Stomach (tissue), 9 donors: ENCODE results near the gene SLITRK3. TPM values are rescaled to one million over a fixed set of nuclear protein-coding genes. Genes with fewer than 3 reads are reported as not detected.

Source experiments
- DNase-seq, 2 donors: peaks; one replicate each; pipeline versions ENCODE4 v3.0.0 to v3.0.0-alpha.2; 2013 to 2019
- H3K27ac ChIP-seq, 5 donors: fragments of 200-600 bp in 4 of 5; sonication (generic) in 4 of 5; one replicate each; pipeline ENCODE4 v1.5.1; 2013 to 2019; ENCODE audit warnings: mild to moderate bottlenecking in 1 of 5, moderate library complexity in 1 of 5
- H3K27me3 ChIP-seq, 3 donors: fragments of 200-600 bp; sonication (generic); one replicate each; pipeline ENCODE4 v1.5.1; 2017 to 2019; ENCODE audit warnings: mixed run types in 1 of 3
- H3K36me3 ChIP-seq, 4 donors: fragments of 200-600 bp; sonication (generic); 1 replicate in 3 of 4; 2 replicates in 1 of 4; pipeline ENCODE4 v1.5.1; 2016 to 2019
- H3K4me1 ChIP-seq, 4 donors: fragments of 200-600 bp; sonication (generic); one replicate each; pipeline ENCODE4 v1.5.1; 2016 to 2019
- H3K4me3 ChIP-seq, 4 donors: fragments of 200-600 bp; sonication (generic) in 3 of 4; one replicate each; pipeline ENCODE4 v1.5.1; 2016 to 2019; ENCODE audit warnings: mild to moderate bottlenecking in 1 of 4
- H3K9me3 ChIP-seq, 4 donors: fragments of 200-600 bp; sonication (generic); one replicate each; pipeline ENCODE4 v1.5.1; 2016 to 2019
- EP300 ChIP-seq: sonication (generic); formaldehyde crosslinking; IDR thresholded peaks from one replicate; pipeline ENCODE4 v1.6.1; 2017; ENCODE audit warnings: antibody characterized with exemption
- POLR2A ChIP-seq, 4 donors: fragments of 450-650 bp; IDR thresholded peaks; one replicate each; pipeline ENCODE4 v1.6.1; 2016; ENCODE audit warnings: antibody characterized with exemption in 4 of 4, control low read depth in 2 of 4, mild to moderate bottlenecking in 1 of 4, moderate library complexity in 1 of 4
- POLR2AphosphoS5 ChIP-seq, 3 donors: sonication (generic); formaldehyde crosslinking; IDR thresholded peaks; one replicate each; pipeline ENCODE4 v1.6.1; 2016; ENCODE audit warnings: antibody characterized with exemption in 3 of 3
- WGBS, 5 donors: extraction: QIAGEN DNeasy Blood & Tissue Kit in 3 of 5; methylation state at CpG; one replicate each; pipeline versions ENCODE4 v1.1.5 to v1.1.7; 2013 to 2018; 5-methylcytosine and 5-hydroxymethylcytosine counted together
- intact Hi-C: fragments of 100-400 bp; cut with DNase I; formaldehyde crosslinking; loops from one replicate; pipeline ENCODE4 v1.15.1; 2023; ENCODE audit warnings: low total_unique reads
- polyA plus RNA-seq, 3 donors: library from polyadenylated mRNA; stranded (reverse); fragments of 200-250 nt; gene quantifications; one replicate each; pipeline ENCODE4 v1.2.3, GENCODE V29; 2013
- total RNA-seq, 5 donors: library from RNA; depleted of rRNA; stranded (reverse); fragments of >200 nt; gene quantifications; one replicate each; pipeline versions ENCODE4 v1.1.0 to v1.2.3, GENCODE V29; 2014 to 2016
- TF ChIP-seq, protein P1 (sequence below), 7 experiments: fragments of 450-650 bp in 4 of 7; fragments of 200-600 bp in 3 of 7; sonication (generic) in 3 of 7; IDR thresholded peaks; one replicate each; pipeline ENCODE4 v1.5.1; 2016 to 2019; ENCODE audit warnings: antibody characterized with exemption in 7 of 7, control low read depth in 2 of 7, mild to moderate bottlenecking in 1 of 7
- donor health status: healthy with polysubstance abuse.
- donor health status: Bipolar disorder and iron deficiency.
- donor health status: healthy.

SLITRK3 gene
- total and polyA plus RNA-seq, 8 donors, result 0.06 to 2.6 (median 0.60) TPM; not detected in 4

DNA sequence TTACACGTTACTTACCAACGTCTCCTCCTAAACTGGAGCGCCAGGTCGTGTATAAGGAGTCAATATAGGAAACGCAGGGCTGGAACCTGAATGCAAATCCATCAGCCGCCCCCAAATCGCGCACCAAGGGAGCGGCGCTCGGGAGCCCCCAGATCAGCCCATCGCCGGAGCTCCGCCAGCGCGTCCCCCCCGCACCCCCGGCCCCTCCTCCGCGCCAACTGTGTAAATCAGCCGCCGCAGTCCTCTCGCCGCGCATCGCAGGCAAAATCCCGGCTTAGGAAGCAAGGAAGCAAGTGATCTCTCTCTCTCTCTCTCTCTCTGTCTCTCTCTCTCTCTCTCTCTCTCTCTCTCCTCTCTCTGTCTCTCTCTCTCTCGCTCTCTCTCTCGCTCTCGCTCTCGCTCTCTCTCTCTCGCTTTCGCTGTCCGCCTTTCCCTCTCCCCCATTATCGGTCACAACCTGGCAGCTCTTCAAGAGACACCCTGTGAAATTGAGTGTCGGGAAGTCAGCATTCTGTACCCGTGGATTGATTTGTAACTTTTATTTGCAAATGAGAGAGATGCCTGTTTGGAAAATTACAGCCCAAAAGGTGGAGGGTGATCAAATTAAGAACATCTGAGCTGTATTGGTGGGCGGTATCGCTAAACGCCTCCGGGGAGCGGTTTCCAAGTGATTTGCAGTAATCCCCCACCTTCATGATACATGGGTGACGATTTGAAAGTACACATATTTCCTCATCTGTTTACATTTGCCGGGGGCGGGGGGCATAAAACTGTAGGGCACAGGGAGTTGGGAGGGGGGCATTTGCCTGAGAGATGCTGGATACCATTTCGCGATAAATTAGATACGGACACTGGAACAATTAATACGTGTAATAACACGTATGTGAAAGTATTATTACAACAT is 645 bp upstream of the SLITRK3 start:
- no peaks in the 10 kb centered on the region for H3K9me3 ChIP-seq
- peak overlapping the region in 1 of 5 donors; percentile 41 for H3K27ac ChIP-seq
- peaks cover 4 to 89% (median 62%) of the 10 kb centered on the region in 3 donors for H3K27me3 ChIP-seq
- no peaks in the 10 kb centered on the region for H3K36me3 ChIP-seq
- TF ChIP-seq, protein P1, sequence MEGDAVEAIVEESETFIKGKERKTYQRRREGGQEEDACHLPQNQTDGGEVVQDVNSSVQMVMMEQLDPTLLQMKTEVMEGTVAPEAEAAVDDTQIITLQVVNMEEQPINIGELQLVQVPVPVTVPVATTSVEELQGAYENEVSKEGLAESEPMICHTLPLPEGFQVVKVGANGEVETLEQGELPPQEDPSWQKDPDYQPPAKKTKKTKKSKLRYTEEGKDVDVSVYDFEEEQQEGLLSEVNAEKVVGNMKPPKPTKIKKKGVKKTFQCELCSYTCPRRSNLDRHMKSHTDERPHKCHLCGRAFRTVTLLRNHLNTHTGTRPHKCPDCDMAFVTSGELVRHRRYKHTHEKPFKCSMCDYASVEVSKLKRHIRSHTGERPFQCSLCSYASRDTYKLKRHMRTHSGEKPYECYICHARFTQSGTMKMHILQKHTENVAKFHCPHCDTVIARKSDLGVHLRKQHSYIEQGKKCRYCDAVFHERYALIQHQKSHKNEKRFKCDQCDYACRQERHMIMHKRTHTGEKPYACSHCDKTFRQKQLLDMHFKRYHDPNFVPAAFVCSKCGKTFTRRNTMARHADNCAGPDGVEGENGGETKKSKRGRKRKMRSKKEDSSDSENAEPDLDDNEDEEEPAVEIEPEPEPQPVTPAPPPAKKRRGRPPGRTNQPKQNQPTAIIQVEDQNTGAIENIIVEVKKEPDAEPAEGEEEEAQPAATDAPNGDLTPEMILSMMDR (IDR thresholded peaks at IDR 0.05), result no peak
- TF ChIP-seq POLR2AphosphoS5 (IDR thresholded peaks at IDR 0.05) (no peak), POLR2A (IDR thresholded peaks at IDR 0.05) (no peak), EP300 (no peak)
- peaks cover 16 to 51% (median 38%) of the 10 kb centered on the region in 4 donors for H3K4me1 ChIP-seq
- intact Hi-C loops, result no loop called here
- DNase-seq, result peak in 1 of 2 donors; percentile 62
- 2 to 10% (median 5%) methylated on average over 46 to 50 of the region's 50 CpGs for WGBS, 5 donors
- peak overlapping the region; percentile 42 to 51 (median 46) for H3K4me3 ChIP-seq

DNA sequence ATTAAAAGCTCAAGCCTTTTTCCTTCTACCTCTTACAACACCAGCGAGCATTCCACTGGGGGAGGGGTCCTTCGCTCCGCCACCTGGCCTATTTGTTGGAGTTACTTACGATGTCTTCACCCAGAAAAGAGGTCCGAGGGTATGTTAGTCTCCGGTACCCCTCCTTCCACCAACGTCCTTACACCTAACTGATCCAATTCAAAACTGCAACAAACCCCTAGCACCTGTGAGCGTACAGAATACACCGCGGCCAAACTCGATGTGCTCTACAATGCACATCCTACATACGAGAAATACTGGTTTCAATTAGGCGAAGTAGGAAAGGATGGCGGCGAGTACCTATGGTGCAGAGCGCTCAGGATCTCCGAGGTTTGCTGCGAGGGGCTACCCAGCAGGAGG is 944 bp downstream of the SLITRK3 start:
- peak in 1 of 2 donors; percentile 40 for DNase-seq
- H3K4me3 ChIP-seq, result peak overlapping the region; percentile 42 to 51 (median 46)
- no peak overlapping the region for H3K27ac ChIP-seq
- no peaks in the 10 kb centered on the region for H3K36me3 ChIP-seq
- TF ChIP-seq POLR2AphosphoS5 (IDR thresholded peaks at IDR 0.05) (no peak), POLR2A (IDR thresholded peaks at IDR 0.05) (no peak), EP300 (no peak)
- TF ChIP-seq, protein P1 (IDR thresholded peaks at IDR 0.05), result no peak
- peaks cover 4 to 76% (median 57%) of the 10 kb centered on the region in 3 donors for H3K27me3 ChIP-seq
- H3K4me1 ChIP-seq, result peaks cover 16 to 51% (median 38%) of the 10 kb centered on the region in 4 donors
- no peaks in the 10 kb centered on the region for H3K9me3 ChIP-seq
- 5 to 11% (median 8%) methylated on average over 16 to 18 of the region's 18 CpGs for WGBS, 5 donors
- intact Hi-C loops, result no loop called here

DNA sequence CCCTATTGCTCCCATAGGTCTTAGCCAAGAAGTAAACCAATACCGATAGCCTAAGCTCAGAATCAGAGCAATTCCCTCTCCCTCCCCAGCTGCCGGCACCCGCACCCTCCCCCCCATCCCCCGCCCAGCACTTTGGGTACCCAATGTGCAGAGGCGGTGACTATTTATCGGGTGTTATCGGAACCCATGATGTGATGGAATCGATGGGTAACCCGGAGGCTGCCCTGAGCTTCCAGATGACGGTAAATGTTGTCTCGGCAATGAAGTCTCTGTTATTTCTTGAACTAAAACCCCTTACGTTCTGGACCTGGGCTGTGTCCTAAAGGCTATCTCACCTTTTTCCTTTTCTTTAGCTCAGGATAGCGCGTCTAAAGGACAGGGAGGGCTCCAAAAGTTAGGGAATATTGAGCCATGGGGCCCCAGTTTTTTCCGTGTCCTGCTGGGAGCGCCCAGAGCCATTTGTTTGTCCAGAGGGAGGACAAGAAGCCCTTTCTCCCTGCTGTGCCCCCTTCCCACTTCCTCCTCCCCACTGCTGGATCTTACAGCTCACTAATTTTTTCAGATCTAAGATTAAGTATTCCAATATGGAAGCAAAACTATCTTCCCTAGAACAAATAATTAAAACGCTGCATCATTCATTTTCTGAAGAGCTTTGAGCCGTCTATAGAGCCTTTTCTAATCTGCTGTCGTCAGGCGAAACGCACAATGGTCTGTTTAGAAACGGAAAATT is 1.5 kb downstream of the SLITRK3 start:
- intact Hi-C loops, result no loop called here
- peak overlapping the region; percentile 42 to 51 (median 46) for H3K4me3 ChIP-seq
- peaks cover 4 to 72% (median 57%) of the 10 kb centered on the region in 3 donors for H3K27me3 ChIP-seq
- no peaks in the 10 kb centered on the region for H3K9me3 ChIP-seq
- DNase-seq, result peak in 1 of 2 donors; percentile 15
- H3K4me1 ChIP-seq, result peaks cover 16 to 51% (median 38%) of the 10 kb centered on the region in 4 donors
- no peak for TF ChIP-seq EP300
- TF ChIP-seq, protein P1 (IDR thresholded peaks at IDR 0.05), result no peak
- no peak for TF ChIP-seq POLR2A (IDR thresholded peaks at IDR 0.05)
- TF ChIP-seq POLR2AphosphoS5 (IDR thresholded peaks at IDR 0.05), result no peak
- H3K36me3 ChIP-seq, result no peaks in the 10 kb centered on the region
- WGBS, 5 donors, result 5 to 8% (median 6%) methylated on average over 22 of the region's 22 CpGs
- no peak overlapping the region for H3K27ac ChIP-seq
